BLaER1 treated with 17β-estradiol and CSF1 and Interleukin-3, amounts not matched to agents 10 nM and 100 nM (cell line): ENCODE measurements around the gene DPY30.

Experiments
- H3K27ac ChIP-seq, 11 experiments: shearing (Covaris generic); formaldehyde crosslinking; 2 replicates each; pipeline ENCODE4 v1.8.1; 2022
- H3K27me3 ChIP-seq, 11 experiments: shearing (Covaris generic); formaldehyde crosslinking; 2 replicates each; pipeline ENCODE4 v1.8.1; 2022
- H3K36me3 ChIP-seq, 11 experiments: shearing (Covaris generic); formaldehyde crosslinking; 2 replicates each; pipeline ENCODE4 v1.8.1; 2022
- H3K4me1 ChIP-seq, 10 experiments: shearing (Covaris generic); formaldehyde crosslinking; 2 replicates each; pipeline ENCODE4 v1.8.1; 2022
- H3K4me2 ChIP-seq, 11 experiments: shearing (Covaris generic); formaldehyde crosslinking; 2 replicates each; pipeline ENCODE4 v1.8.1; 2022
- H3K4me3 ChIP-seq, 10 experiments: shearing (Covaris generic); formaldehyde crosslinking; 2 replicates each; pipeline ENCODE4 v1.8.1; 2022
- H3K9ac ChIP-seq, 11 experiments: shearing (Covaris generic); formaldehyde crosslinking; 2 replicates each; pipeline ENCODE4 v1.8.1; 2022
- H3K9me3 ChIP-seq, 11 experiments: shearing (Covaris generic); formaldehyde crosslinking; replicated peaks in 1 of 11; 2 replicates each; pipeline ENCODE4 v1.8.1; 2022
- H4K20me1 ChIP-seq, 11 experiments: shearing (Covaris generic); formaldehyde crosslinking; 2 replicates each; pipeline ENCODE4 v1.8.1; 2022
- Cebpa-rat ChIP-seq, 11 experiments: shearing (Covaris generic); IDR thresholded peaks; 2 replicates each; pipeline ENCODE4 v1.8.1; 2022

Gene DPY30

GRCh38 chr2:32039447-32040219 is at the start of gene DPY30:
DPY30 (minus strand) TSS chr2:32039805; CDS start chr2:32039456, 349 bp downstream.
- no peaks in the 10 kb centered on the region for H3K9me3 ChIP-seq
- peak within 1 kb of the TSS; percentile 74 to 89 (median 85) for H3K9ac ChIP-seq
- peaks cover 0 to under 1% (median 0%) of the 10 kb centered on the region in 11 experiments; a peak in 1 of 22 replicates for H4K20me1 ChIP-seq
- no peaks in the 10 kb centered on the region for H3K27me3 ChIP-seq
- peak within 1 kb of the TSS; percentile 56 to 91 (median 79) for H3K27ac ChIP-seq
- peak within 1 kb of the TSS; percentile 65 to 83 (median 74) for H3K4me3 ChIP-seq
- H3K36me3 ChIP-seq, result peaks cover 0 to 22% (median 16%) of the 10 kb centered on the region in 11 experiments; a peak in 17 of 22 replicates
- no peak for TF ChIP-seq Cebpa-rat (IDR thresholded peaks at IDR 0.05)
- H3K4me2 ChIP-seq, result peak within 1 kb of the TSS; percentile 80 to 97 (median 87)
- H3K4me1 ChIP-seq, result peaks cover 9 to 19% (median 14%) of the 10 kb centered on the region in 10 experiments

- H3K27ac ChIP-seq, result no peak overlapping the region
- no peak overlapping the region for H3K9ac ChIP-seq
- peaks cover 17 to 73% (median 32%) of the 10 kb centered on the region in 11 experiments; a peak in 19 of 22 replicates for H3K36me3 ChIP-seq
- H3K4me3 ChIP-seq, result no peak overlapping the region
- no peaks in the 10 kb centered on the region for H3K27me3 ChIP-seq
- H4K20me1 ChIP-seq, result peaks cover 0 to 58% (median 20%) of the 10 kb centered on the region in 11 experiments; a peak in 13 of 22 replicates
- peaks cover 0 to 10% (median 4%) of the 10 kb centered on the region in 10 experiments; a peak in 8 of 20 replicates for H3K4me1 ChIP-seq
- no peak for TF ChIP-seq Cebpa-rat (IDR thresholded peaks at IDR 0.05)
- H3K9me3 ChIP-seq, result no peaks in the 10 kb centered on the region
- H3K4me2 ChIP-seq, result no peak overlapping the region
Measured at GRCh38 chr2:32074134-32074506, 34.5 kb upstream of the DPY30 start.

- H3K9me3 ChIP-seq, result no peaks in the 10 kb centered on the region
- H3K9ac ChIP-seq, result no peak overlapping the region
- H3K4me3 ChIP-seq, result no peak overlapping the region
- H3K27me3 ChIP-seq, result no peaks in the 10 kb centered on the region
- no peak overlapping the region for H3K27ac ChIP-seq
- peaks cover 20 to 48% (median 27%) of the 10 kb centered on the region in 11 experiments; a peak in 18 of 22 replicates for H3K36me3 ChIP-seq
- no peak for TF ChIP-seq Cebpa-rat (IDR thresholded peaks at IDR 0.05)
- H4K20me1 ChIP-seq, result peaks cover 0 to 52% (median 12%) of the 10 kb centered on the region in 11 experiments; a peak in 11 of 22 replicates
- peaks cover 20 to 45% (median 30%) of the 10 kb centered on the region in 10 experiments for H3K4me1 ChIP-seq
- no peak overlapping the region for H3K4me2 ChIP-seq
Measured at GRCh38 chr2:32067549-32067948, 27.9 kb upstream of the DPY30 start.

GRCh38 chr2:32064713-32065112 is 25.1 kb upstream of the DPY30 start:
- Histone ChIP-seq H3K9ac (peak overlapping the region; percentile 74 to 93 (median 89)), H3K9me3 (no peaks in the 10 kb centered on the region), H3K4me1 (peaks cover 28 to 49% (median 40%) of the 10 kb centered on the region in 10 experiments), H3K4me3 (peak overlapping the region; percentile 64 to 89 (median 80)), H3K27me3 (no peaks in the 10 kb centered on the region), H3K4me2 (peak overlapping the region; percentile 71 to 94 (median 91)), H3K27ac (peak overlapping the region; percentile 71 to 92 (median 83); a peak in 17 of 22 replicates), H4K20me1 (peaks cover 0 to 34% (median 9%) of the 10 kb centered on the region in 11 experiments; a peak in 9 of 22 replicates), H3K36me3 (peaks cover 4 to 25% (median 14%) of the 10 kb centered on the region in 11 experiments; a peak in 13 of 22 replicates)
- no peak for TF ChIP-seq Cebpa-rat (IDR thresholded peaks at IDR 0.05)

GRCh38 chr2:32064021-32064601 is 24.5 kb upstream of the DPY30 start:
- no peak for TF ChIP-seq Cebpa-rat (IDR thresholded peaks at IDR 0.05)
- Histone ChIP-seq H3K36me3 (peaks cover 4 to 25% (median 14%) of the 10 kb centered on the region in 11 experiments; a peak in 13 of 22 replicates), H3K9me3 (no peaks in the 10 kb centered on the region), H3K9ac (peak overlapping the region; percentile 74 to 93 (median 89)), H4K20me1 (peaks cover 0 to 30% (median 5%) of the 10 kb centered on the region in 11 experiments; a peak in 9 of 22 replicates), H3K4me1 (peaks cover 28 to 43% (median 35%) of the 10 kb centered on the region in 10 experiments), H3K4me2 (peak overlapping the region; percentile 71 to 94 (median 91)), H3K27me3 (no peaks in the 10 kb centered on the region), H3K4me3 (peak overlapping the region; percentile 64 to 89 (median 80)), H3K27ac (peak overlapping the region; percentile 71 to 92 (median 83))

GRCh38 chr2:32063310-32064020 is 23.9 kb upstream of the DPY30 start, which contains the start of gene SPAST:
SPAST (plus strand) TSS chr2:32063556; CDS start chr2:32063832, 276 bp downstream.
- H3K36me3 ChIP-seq, result peaks cover 4 to 19% (median 12%) of the 10 kb centered on the region in 11 experiments; a peak in 13 of 22 replicates
- no peak for TF ChIP-seq Cebpa-rat (IDR thresholded peaks at IDR 0.05)
- peak within 1 kb of the TSS; percentile 82 to 94 (median 91) for H3K4me2 ChIP-seq
- H4K20me1 ChIP-seq, result peaks cover 0 to 24% (median 5%) of the 10 kb centered on the region in 11 experiments; a peak in 9 of 22 replicates
- H3K4me3 ChIP-seq, result peak within 1 kb of the TSS; percentile 64 to 89 (median 80)
- peak within 1 kb of the TSS; percentile 74 to 93 (median 89) for H3K9ac ChIP-seq
- H3K27ac ChIP-seq, result peak within 1 kb of the TSS; percentile 71 to 92 (median 83)
- H3K9me3 ChIP-seq, result no peaks in the 10 kb centered on the region
- H3K27me3 ChIP-seq, result no peaks in the 10 kb centered on the region
- H3K4me1 ChIP-seq, result peaks cover 28 to 37% (median 33%) of the 10 kb centered on the region in 10 experiments

GRCh38 chr2:32061973-32062861 is 22.6 kb upstream of the DPY30 start:
- Histone ChIP-seq H3K4me2 (peak overlapping the region; percentile 80 to 93 (median 86)), H4K20me1 (peaks cover 0 to 22% (median 5%) of the 10 kb centered on the region in 11 experiments; a peak in 9 of 22 replicates), H3K9ac (peak overlapping the region; percentile 74 to 93 (median 89); a peak in 20 of 22 replicates), H3K36me3 (peaks cover 4 to 16% (median 8%) of the 10 kb centered on the region in 11 experiments; a peak in 9 of 22 replicates), H3K4me1 (peaks cover 28 to 37% (median 33%) of the 10 kb centered on the region in 10 experiments), H3K4me3 (peak overlapping the region; percentile 64 to 89 (median 80)), H3K27ac (peak overlapping the region in 8 of 11 experiments; percentile 71 to 92 (median 84); a peak in 14 of 22 replicates), H3K9me3 (no peaks in the 10 kb centered on the region), H3K27me3 (no peaks in the 10 kb centered on the region)
- TF ChIP-seq Cebpa-rat (IDR thresholded peaks at IDR 0.05), result no peak
